H1 (cell line): ENCODE measurements around the gene METAP1D. TPM values are rescaled to one million over a fixed set of nuclear protein-coding genes. Genes with fewer than 3 reads are reported as not detected.

Experiments used
- ASH2L ChIP-seq: fragments of 200-600, 300-600 bp; sonication (generic); IDR thresholded peaks from one replicate; pipeline ENCODE4 v1.7.1; 2017; ENCODE audit warnings: low read length
- polyA plus RNA-seq, 7 experiments: library from polyadenylated mRNA; depleted of rRNA in 3 of 7; stranded (reverse) in 5 of 7; unstranded in 2 of 7; fragments of >200 nt in 5 of 7; fragments of 200-250 nt in 2 of 7; gene quantifications; 1 replicate in 5 of 7; 2 replicates in 1 of 7; 4 replicates in 1 of 7; pipeline versions ENCODE4 v1.2.1 to v1.2.3, GENCODE V29; 2011 to 2013; ENCODE audit warnings: missing spikeins in 2 of 7, mixed read lengths in 2 of 7
- total RNA-seq: library from RNA; stranded (reverse); fragmentation: NEBNext Ultra II Directional; extraction: Animal tissue kit (Norgen Biotek cat#: 25700); gene quantifications from 2 replicates; pipeline ENCODE4 v1.2.1, GENCODE V29; 2021

The METAP1D gene
- total and polyA plus RNA-seq, 2 of the 8 experiments (the other 6 are each of a cell fraction or from before 2014, with no cell fraction given), result 3.9 to 6.2 TPM

GRCh38 chr2:171991027-171991426, 8.7 kb upstream of the METAP1D start (continued):
- TF ChIP-seq ASH2L, result no peak
